Activated CD4-positive, alpha-beta T cell treated with anti-CD3 and anti-CD28 coated beads, Interleukin-2, Interleukin-4, amounts not matched to agents 100 ng/mL and 50 ng/mL, durations not matched to agents 16 hours and 8 hours (primary cell): ENCODE measurements around the gene RASL11B.

Experiments
- DNase-seq: peaks from one replicate; pipeline ENCODE4 v3.0.0-alpha.2; 2020; ENCODE audit warnings: low spot score

The RASL11B gene

GRCh38 chr4:52915730-52916300, 53.7 kb downstream of the RASL11B start:
- no peak for DNase-seq
